Ascending aorta (tissue), 2 donors: ENCODE measurements around the gene SAMD5. TPM values are rescaled to one million over a fixed set of nuclear protein-coding genes. Genes with fewer than 3 reads are reported as not detected.

Source experiments
- DNase-seq, 2 donors: peaks; one replicate each; pipeline ENCODE4 v3.0.0-alpha.2; 2019; ENCODE audit warnings: low spot score in 2 of 2
- H3K27ac ChIP-seq, 2 donors: fragments of 200-600 bp; sonication (generic); one replicate each; pipeline ENCODE4 v1.5.1; 2016 to 2017; ENCODE audit warnings: mild to moderate bottlenecking in 1 of 2
- H3K27me3 ChIP-seq: fragments of 200-600 bp; sonication (generic); one replicate; pipeline ENCODE4 v1.5.1; 2017
- H3K36me3 ChIP-seq, 2 donors: fragments of 200-600 bp; sonication (generic); one replicate each; pipeline ENCODE4 v1.5.1; 2016
- H3K4me1 ChIP-seq, 2 donors: fragments of 200-600 bp; sonication (generic); one replicate each; pipeline ENCODE4 v1.5.1; 2016 to 2017; ENCODE audit warnings: mild to moderate bottlenecking in 1 of 2
- H3K4me3 ChIP-seq, 2 donors: fragments of 200-600 bp; sonication (generic); one replicate each; pipeline ENCODE4 v1.5.1; 2016 to 2017; ENCODE audit warnings: mild to moderate bottlenecking in 1 of 2
- H3K9me3 ChIP-seq, 2 donors: fragments of 200-600 bp; sonication (generic); one replicate each; pipeline ENCODE4 v1.5.1; 2016
- intact Hi-C: fragments of 100-400 bp; cut with DNase I; formaldehyde crosslinking; loops from one replicate; pipeline ENCODE4 v1.15.1; 2023
- total RNA-seq: library from RNA; depleted of rRNA; stranded (reverse); fragments of >200 nt; gene quantifications from one replicate; pipeline ENCODE4 v1.1.0, GENCODE V29; 2016
- TF ChIP-seq, protein P1 (sequence below), 3 experiments: fragments of 200-600 bp in 2 of 3; fragments of 450-650 bp in 1 of 3; sonication (generic) in 2 of 3; IDR thresholded peaks; one replicate each; pipeline ENCODE4 v1.5.1; 2016 to 2019; ENCODE audit warnings: antibody characterized with exemption in 3 of 3, mild to moderate bottlenecking in 1 of 3, moderate library complexity in 1 of 3

SAMD5 gene
- total RNA-seq, 1 donor from 2014 or later: 1.3 TPM

DNA sequence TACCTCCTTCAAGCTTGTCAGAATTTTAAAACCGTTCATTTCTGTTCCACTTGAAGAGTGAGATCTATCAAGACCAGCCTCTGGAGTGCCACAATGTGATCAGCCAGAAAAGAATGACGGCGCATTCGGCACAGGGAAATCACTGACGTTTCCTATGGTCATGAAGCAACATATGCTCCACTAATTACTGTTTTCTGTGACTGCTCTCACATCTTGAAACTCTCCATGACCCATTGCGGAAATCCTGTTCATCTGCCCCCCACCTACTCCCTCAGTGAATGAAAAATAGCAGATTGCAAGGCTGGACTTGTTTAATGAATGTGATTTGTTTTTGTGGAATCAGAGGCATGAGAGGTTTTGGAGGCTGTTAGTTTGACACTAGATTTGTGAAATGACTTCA lies 53.2 kb downstream of the SAMD5 start:
- Histone ChIP-seq H3K9me3 (no peaks in the 10 kb centered on the region), H3K27me3 (no peaks in the 10 kb centered on the region), H3K4me3 (no peak overlapping the region), H3K36me3 (no peaks in the 10 kb centered on the region), H3K4me1 (no peaks in the 10 kb centered on the region), H3K27ac (no peak overlapping the region)
- TF ChIP-seq, protein P1, sequence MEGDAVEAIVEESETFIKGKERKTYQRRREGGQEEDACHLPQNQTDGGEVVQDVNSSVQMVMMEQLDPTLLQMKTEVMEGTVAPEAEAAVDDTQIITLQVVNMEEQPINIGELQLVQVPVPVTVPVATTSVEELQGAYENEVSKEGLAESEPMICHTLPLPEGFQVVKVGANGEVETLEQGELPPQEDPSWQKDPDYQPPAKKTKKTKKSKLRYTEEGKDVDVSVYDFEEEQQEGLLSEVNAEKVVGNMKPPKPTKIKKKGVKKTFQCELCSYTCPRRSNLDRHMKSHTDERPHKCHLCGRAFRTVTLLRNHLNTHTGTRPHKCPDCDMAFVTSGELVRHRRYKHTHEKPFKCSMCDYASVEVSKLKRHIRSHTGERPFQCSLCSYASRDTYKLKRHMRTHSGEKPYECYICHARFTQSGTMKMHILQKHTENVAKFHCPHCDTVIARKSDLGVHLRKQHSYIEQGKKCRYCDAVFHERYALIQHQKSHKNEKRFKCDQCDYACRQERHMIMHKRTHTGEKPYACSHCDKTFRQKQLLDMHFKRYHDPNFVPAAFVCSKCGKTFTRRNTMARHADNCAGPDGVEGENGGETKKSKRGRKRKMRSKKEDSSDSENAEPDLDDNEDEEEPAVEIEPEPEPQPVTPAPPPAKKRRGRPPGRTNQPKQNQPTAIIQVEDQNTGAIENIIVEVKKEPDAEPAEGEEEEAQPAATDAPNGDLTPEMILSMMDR (IDR thresholded peaks at IDR 0.05): no peak
- intact Hi-C loops: no loop called here
- no peak for DNase-seq

DNA sequence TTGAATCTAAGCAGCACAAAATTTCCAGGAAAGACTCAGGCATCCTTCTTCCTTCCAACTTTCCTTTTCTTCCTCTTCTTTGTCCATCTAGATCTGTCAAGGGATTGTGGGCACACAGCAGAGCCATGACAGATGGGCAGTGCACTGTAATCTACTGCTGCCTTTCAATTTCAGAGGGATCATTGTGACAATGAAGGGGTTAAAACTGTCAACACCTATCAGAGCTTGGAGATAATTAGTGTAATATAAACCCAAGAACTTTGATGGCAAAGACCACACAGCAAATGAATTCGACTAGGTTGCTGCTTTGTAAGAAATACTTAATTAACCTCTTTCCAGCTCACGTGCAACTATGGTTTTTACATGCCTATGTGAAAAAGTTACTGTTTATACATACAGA lies 55.0 kb downstream of the SAMD5 start:
- DNase-seq: no peak
- no peaks in the 10 kb centered on the region for H3K9me3 ChIP-seq
- no peaks in the 10 kb centered on the region for H3K27me3 ChIP-seq
- no peaks in the 10 kb centered on the region for H3K36me3 ChIP-seq
- TF ChIP-seq, protein P1 (IDR thresholded peaks at IDR 0.05): no peak
- H3K4me3 ChIP-seq: no peak overlapping the region
- H3K4me1 ChIP-seq: no peaks in the 10 kb centered on the region
- intact Hi-C loops: no loop called here
- no peak overlapping the region for H3K27ac ChIP-seq

DNA sequence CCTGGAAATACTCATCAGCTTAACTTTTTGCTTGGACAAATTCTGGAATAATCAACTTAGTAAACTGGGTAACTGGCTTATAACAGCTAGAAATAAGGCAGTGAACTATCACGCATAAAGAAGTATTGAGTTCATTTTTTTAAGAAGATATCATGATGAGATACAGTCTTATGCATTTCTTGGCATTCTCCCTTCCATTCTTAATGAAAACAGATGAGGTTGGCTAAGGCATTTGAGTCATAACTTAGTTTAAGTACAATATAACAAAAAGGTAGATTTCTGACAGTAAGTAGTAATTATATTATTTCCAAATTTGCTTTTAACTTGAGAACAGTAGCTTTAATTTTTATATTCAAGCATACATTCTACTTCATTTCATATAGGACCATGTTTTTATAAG lies 56.1 kb downstream of the SAMD5 start:
- Histone ChIP-seq H3K9me3 (no peaks in the 10 kb centered on the region), H3K36me3 (no peaks in the 10 kb centered on the region), H3K27ac (no peak overlapping the region), H3K27me3 (no peaks in the 10 kb centered on the region), H3K4me1 (no peaks in the 10 kb centered on the region), H3K4me3 (no peak overlapping the region)
- TF ChIP-seq, protein P1 (IDR thresholded peaks at IDR 0.05): no peak
- DNase-seq: no peak
- intact Hi-C loops: no loop called here

DNA sequence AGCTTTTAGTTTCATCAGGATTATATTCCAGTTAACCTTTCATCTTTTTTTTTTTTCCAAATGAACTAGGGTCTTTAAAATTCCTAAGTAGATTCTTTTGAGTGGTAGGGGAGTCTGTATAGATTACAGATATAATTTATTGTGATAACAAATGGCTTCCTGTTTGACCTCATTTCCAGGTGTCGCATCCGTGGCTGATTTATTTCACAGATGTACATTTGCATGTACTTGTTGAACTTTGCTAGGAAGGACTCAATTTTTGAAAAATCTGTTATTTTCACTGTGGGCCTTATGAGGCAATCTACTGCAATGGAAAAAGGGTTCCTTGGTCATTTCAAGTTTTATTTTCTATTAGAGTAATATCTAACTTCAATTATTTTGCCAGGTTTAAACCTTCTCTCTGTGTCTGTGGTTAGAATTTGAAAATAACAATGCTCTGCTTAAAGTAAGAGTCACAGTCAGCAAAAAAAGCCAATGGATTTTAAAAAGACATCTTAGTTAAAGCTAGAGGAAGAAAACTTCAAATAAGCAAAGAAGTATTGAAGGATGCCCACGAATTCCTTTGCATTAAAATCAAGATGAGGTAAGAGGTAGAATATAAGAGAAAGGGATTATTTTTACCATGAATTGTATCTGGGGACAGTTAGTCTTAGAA lies 57.9 kb downstream of the SAMD5 start:
- Histone ChIP-seq H3K36me3 (no peaks in the 10 kb centered on the region), H3K4me1 (no peaks in the 10 kb centered on the region), H3K4me3 (no peak overlapping the region), H3K9me3 (no peaks in the 10 kb centered on the region), H3K27me3 (no peaks in the 10 kb centered on the region), H3K27ac (no peak overlapping the region)
- no peak for DNase-seq
- intact Hi-C loops: no loop called here
- TF ChIP-seq, protein P1 (IDR thresholded peaks at IDR 0.05): no peak

DNA sequence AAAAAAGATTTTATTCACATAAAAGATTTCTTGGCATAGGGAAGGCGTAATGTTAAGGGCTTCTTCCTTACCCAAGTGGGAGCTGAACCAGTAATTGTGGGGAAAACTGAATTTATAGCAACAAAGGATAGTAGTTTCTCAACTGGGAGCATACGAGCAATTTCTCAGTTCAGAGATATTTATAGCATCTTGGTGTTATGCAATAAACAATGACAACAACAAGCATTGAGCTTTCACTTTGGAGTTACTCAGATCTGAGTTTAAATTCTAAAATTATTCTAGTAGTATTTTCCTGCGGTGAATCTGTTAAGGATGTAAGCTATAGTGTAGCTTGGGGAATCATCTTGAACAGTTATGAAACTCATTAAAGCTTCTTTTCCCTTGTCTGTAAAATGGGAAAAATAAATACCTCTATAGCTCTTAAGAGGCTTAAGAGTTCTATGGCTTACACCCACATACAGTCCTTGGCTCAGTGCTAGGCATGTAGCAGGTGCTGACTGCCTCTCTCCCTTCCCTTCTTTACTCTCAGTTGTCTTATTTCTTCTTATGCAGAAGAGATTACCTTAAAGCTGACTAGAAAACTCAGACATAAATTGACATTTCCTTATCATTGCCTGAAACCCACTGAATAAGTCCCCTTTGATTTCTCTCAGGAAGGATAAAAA lies 58.8 kb downstream of the SAMD5 start:
- Histone ChIP-seq H3K27ac (no peak overlapping the region), H3K4me3 (no peak overlapping the region), H3K9me3 (no peaks in the 10 kb centered on the region), H3K36me3 (no peaks in the 10 kb centered on the region), H3K27me3 (no peaks in the 10 kb centered on the region), H3K4me1 (no peaks in the 10 kb centered on the region)
- no peak for DNase-seq
- intact Hi-C loops: no loop called here
- TF ChIP-seq, protein P1 (IDR thresholded peaks at IDR 0.05): no peak
